ENCODE data around the gene LNPEP. TPM values are rescaled to one million over a fixed set of nuclear protein-coding genes. Genes with fewer than 3 reads are reported as not detected.
A peak's percentile ranks its signal among the peaks of the same experiment; 100 is the strongest.
"Not testable (repeated sequence)": the region's sequence is repeated elsewhere in the genome, so short reads cannot be mapped to it uniquely, and the experiment has no call there.

Gene LNPEP
- total and polyA plus RNA-seq, 2 experiments from 2014 or later, result 7.3 to 20.1 TPM

- no peak overlapping the region for H3K9ac ChIP-seq
- DNase-seq, result no peak
- H2AFZ ChIP-seq, result no peak overlapping the region
- no peak overlapping the region for H3K27ac ChIP-seq
- 0 out of 2 replicates have a peak, but pooled peaks cover 3% of the 10 kb centered on the region for H3K27me3 ChIP-seq (replicated peaks; ENCODE audit: insufficient read depth)
- H3K9me2 ChIP-seq (ENCODE audit: insufficient read depth), result no peaks in the 10 kb centered on the region
- 73 to 77% methylated on average over 4 of the region's 4 CpGs for WGBS, 2 experiments (ENCODE audit: low coverage in 1 of 2, low lambda C conversion rate in 2 of 2, missing lambda C conversion rate in 2 of 2)
- no peaks in the 10 kb centered on the region for H3F3A ChIP-seq (ENCODE audit: insufficient read depth)
- TF ChIP-seq EZH2 (IDR thresholded peaks at IDR 0.05; ENCODE audit: insufficient read depth, poor library complexity, severe bottlenecking) (no peak), EZH2phosphoT487 (IDR thresholded peaks at IDR 0.05; ENCODE audit: insufficient read depth, low read depth) (no peak)
- H3K36me3 ChIP-seq (ENCODE audit: low read depth), result no peaks in the 10 kb centered on the region
- peaks cover 6% of the 10 kb centered on the region; the same call in 1 of the 2 replicates for H3K4me1 ChIP-seq (ENCODE audit: insufficient read depth)
- no peak overlapping the region for H3K4me2 ChIP-seq (ENCODE audit: unreplicated experiment)
- H3K9me3 ChIP-seq (ENCODE audit: low read depth), result no peaks in the 10 kb centered on the region
- no peaks in the 10 kb centered on the region for H4K20me1 ChIP-seq (ENCODE audit: insufficient read depth)
- no peak overlapping the region for H3K4me3 ChIP-seq
- in situ Hi-C loops (cut with MboI), result no loop called here
- no peaks in the 10 kb centered on the region for H3K79me2 ChIP-seq (ENCODE audit: insufficient read depth)
These were observed 141.4 kb downstream of the LNPEP start for GRCh38 chr5:97077246-97077645.

DNA sequence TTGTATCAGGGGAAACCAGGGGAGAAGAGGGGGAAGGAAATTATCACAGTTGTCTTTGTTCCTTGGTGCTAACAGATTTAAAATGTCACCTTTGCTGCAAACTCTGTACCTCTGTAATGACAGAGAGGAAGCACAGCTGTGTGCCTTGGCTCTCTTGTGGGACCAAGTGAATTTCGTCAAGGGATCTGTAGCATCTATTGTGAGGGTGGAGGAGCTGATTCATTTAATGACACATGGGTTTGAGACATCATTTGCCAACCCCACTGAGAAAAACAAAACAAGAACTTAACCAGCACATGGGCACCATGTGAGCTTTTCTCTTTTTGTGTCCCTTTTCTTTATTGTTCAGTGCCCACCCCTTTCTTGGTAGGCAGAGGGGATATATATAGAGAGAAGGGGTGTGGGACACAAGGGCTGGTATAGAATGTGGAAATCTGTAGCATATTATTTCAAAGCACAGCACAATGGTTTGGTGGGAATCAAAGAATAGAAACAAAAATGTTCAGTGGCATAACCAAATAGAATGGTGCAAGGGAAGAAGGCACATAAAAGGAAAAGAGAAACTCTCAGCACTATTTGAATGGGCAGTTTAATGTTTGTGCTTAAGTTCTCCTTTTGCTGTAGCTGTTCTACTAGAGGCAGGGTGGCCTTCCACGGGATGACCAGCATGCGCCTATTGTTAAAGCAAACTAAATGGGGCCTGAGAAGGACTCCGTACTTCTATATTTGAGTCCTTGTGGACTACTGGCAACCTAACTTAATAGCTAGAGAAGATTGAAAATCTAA lies 143.3 kb downstream of the LNPEP start:
- WGBS, 2 experiments (ENCODE audit: low coverage in 1 of 2, low lambda C conversion rate in 2 of 2, missing lambda C conversion rate in 2 of 2), result 73 to 77% methylated on average over 4 of the region's 4 CpGs
- Histone ChIP-seq H3K27ac (no peak overlapping the region), H4K20me1 (ENCODE audit: insufficient read depth) (no peaks in the 10 kb centered on the region), H3K27me3 (replicated peaks; ENCODE audit: insufficient read depth) (peaks cover 12% of the 10 kb centered on the region; the same call in 1 of the 2 replicates), H3K9ac (no peak overlapping the region), H3K4me2 (ENCODE audit: unreplicated experiment) (no peak overlapping the region), H3K4me1 (ENCODE audit: insufficient read depth) (peaks cover 6% of the 10 kb centered on the region; the same call in 1 of the 2 replicates), H3K79me2 (ENCODE audit: insufficient read depth) (no peaks in the 10 kb centered on the region), H3K36me3 (ENCODE audit: low read depth) (no peaks in the 10 kb centered on the region), H3K9me2 (ENCODE audit: insufficient read depth) (no peaks in the 10 kb centered on the region), H3K9me3 (ENCODE audit: low read depth) (no peaks in the 10 kb centered on the region), H3K4me3 (no peak overlapping the region), H2AFZ (no peak overlapping the region), H3F3A (ENCODE audit: insufficient read depth) (no peaks in the 10 kb centered on the region)
- in situ Hi-C loops (cut with MboI), result no loop called here
- TF ChIP-seq EZH2phosphoT487 (IDR thresholded peaks at IDR 0.05; ENCODE audit: insufficient read depth, low read depth) (no peak), EZH2 (IDR thresholded peaks at IDR 0.05; ENCODE audit: insufficient read depth, poor library complexity, severe bottlenecking) (no peak)
- peak; percentile 73 for DNase-seq

DNA sequence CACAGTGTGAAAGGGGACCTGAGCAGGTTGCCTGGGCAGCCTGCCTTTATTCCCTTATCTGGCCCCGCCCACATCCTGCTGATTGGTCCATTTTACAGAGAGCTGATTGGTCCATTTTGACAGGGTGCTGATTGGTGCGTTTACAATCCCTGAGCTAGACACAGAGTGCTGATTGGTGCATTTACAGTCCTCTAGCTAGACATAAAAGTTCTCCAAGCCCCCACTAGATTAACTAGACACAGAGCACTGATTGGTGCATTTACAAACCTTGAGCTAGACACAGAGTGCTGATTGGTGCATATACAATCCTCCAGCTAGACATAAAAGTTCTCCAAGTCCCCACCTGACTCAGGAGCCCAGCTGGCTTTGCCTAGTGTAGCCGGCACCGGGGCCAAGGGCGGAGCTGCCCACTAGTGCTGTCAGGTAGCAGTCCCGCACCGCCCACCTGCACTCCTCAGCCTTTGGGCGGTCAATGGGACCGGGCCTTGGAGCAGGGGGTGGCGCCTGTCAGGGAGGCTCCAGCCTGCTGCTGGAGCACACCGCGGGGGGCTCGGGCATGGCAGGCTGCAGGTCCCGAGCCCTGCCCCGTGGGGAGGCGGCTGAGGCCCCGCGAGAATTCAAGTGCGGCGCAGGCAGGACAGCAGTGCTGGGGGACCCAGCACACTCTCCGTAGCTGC lies 149.0 kb downstream of the LNPEP start:
- DNase-seq; H2AFZ ChIP-seq; H3K36me3 ChIP-seq (ENCODE audit: low read depth); H3K27ac ChIP-seq; H3K4me1 ChIP-seq (ENCODE audit: insufficient read depth); H3K4me3 ChIP-seq; H3K9me2 ChIP-seq (ENCODE audit: insufficient read depth); H3F3A ChIP-seq (ENCODE audit: insufficient read depth); in situ Hi-C loops (cut with MboI); H3K9me3 ChIP-seq (ENCODE audit: low read depth); H4K20me1 ChIP-seq (ENCODE audit: insufficient read depth); H3K79me2 ChIP-seq (ENCODE audit: insufficient read depth); H3K9ac ChIP-seq; H3K4me2 ChIP-seq (ENCODE audit: unreplicated experiment): not testable (repeated sequence)
- H3K27me3 ChIP-seq (replicated peaks; ENCODE audit: insufficient read depth), result peaks cover 45% of the 10 kb centered on the region
- 83 to 92% methylated on average over 16 to 20 of the region's 21 CpGs for WGBS, 2 experiments (ENCODE audit: low coverage in 1 of 2, low lambda C conversion rate in 2 of 2, missing lambda C conversion rate in 2 of 2)

DNA sequence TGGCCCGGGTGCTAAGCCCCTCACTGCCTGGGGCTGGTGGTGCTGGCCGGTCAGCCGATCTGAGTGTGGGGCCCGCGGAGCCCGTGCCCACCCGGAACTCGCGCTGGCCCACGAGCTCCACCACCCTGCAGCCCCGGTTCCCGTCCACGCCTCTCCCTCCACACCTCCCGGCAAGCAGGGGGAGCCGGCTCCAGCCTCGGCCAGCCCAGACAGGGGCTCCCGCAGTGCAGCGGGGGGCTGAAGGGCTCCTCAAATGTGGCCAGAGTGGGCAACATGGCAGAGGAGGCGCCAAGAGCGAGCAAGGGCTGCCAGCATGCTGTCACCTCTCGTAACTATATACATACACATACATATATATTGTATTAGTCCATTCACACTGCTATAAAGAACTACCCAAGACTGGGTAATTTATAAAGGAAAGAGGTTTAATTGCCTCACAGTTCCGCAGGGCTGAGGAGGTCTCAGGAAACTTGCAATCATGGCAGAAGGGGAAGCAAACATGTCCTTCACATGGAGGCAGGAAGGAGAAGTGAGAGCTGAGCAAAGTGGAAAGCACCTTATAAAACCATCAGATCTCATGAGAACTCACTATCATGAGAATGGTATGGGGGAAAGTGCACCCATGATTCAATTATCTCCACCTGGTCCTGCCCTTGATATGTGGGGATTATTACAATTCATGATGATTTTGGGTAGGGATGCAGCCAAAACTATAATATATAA lies 149.7 kb downstream of the LNPEP start:
- no peak overlapping the region for H3K27ac ChIP-seq
- no peaks in the 10 kb centered on the region for H3K4me1 ChIP-seq (ENCODE audit: insufficient read depth)
- DNase-seq, result no peak
- H3K9me3 ChIP-seq (ENCODE audit: low read depth), result no peaks in the 10 kb centered on the region
- in situ Hi-C loops (cut with MboI), result no loop called here
- no peak overlapping the region for H3K4me2 ChIP-seq (ENCODE audit: unreplicated experiment)
- H3F3A ChIP-seq (ENCODE audit: insufficient read depth), result no peaks in the 10 kb centered on the region
- H3K9ac ChIP-seq, result no peak overlapping the region
- peaks cover 48% of the 10 kb centered on the region for H3K27me3 ChIP-seq (replicated peaks; ENCODE audit: insufficient read depth)
- no peaks in the 10 kb centered on the region for H4K20me1 ChIP-seq (ENCODE audit: insufficient read depth)
- no peak overlapping the region for H2AFZ ChIP-seq
- 92 to 96% methylated on average over 18 to 21 of the region's 22 CpGs for WGBS, 2 experiments (ENCODE audit: low coverage in 1 of 2, low lambda C conversion rate in 2 of 2, missing lambda C conversion rate in 2 of 2)
- TF ChIP-seq EZH2phosphoT487 (IDR thresholded peaks at IDR 0.05; ENCODE audit: insufficient read depth, low read depth) (no peak), EZH2 (IDR thresholded peaks at IDR 0.05; ENCODE audit: insufficient read depth, poor library complexity, severe bottlenecking) (no peak)
- H3K36me3 ChIP-seq (ENCODE audit: low read depth), result no peaks in the 10 kb centered on the region
- H3K4me3 ChIP-seq, result no peak overlapping the region
- H3K79me2 ChIP-seq (ENCODE audit: insufficient read depth), result no peaks in the 10 kb centered on the region
- H3K9me2 ChIP-seq (ENCODE audit: insufficient read depth), result no peaks in the 10 kb centered on the region

Small RNA genes lying within 50 kb of the gene (small RNA-seq; reads per million reads assigned to genes)
- gene RF00019 (ENCODE audit: low read depth, low replicate concordance), result not detected

Other genes with a start within 250 kb of the LNPEP start
- 16.8 and 21.0 TPM in 2 replicates for gene ERAP1, start 128.1 kb upstream of the LNPEP start, total RNA-seq (2014; rRNA removed; shearing (Covaris generic))
- gene ERAP1, start 128.1 kb upstream of the LNPEP start, polyA plus RNA-seq (2016; fragmentation: Nextera tagmentation; extraction: Ambion mirVana), result 8.7 and 9.0 TPM in 2 replicates
- gene ERAP2, start 59.6 kb upstream of the LNPEP start, total RNA-seq (2014; rRNA removed; shearing (Covaris generic)), result 0.38 and 1.8 TPM in 2 replicates
- 0.32 and 1.1 TPM in 2 replicates for gene ERAP2, start 59.6 kb upstream of the LNPEP start, polyA plus RNA-seq (2016; fragmentation: Nextera tagmentation; extraction: Ambion mirVana)
- not detected in 2 replicates for gene LIX1, start 206.5 kb downstream of the LNPEP start, total RNA-seq (2014; rRNA removed; shearing (Covaris generic))
- gene LIX1, start 206.5 kb downstream of the LNPEP start, polyA plus RNA-seq (2016; fragmentation: Nextera tagmentation; extraction: Ambion mirVana), result 0.05 TPM in 1 of 2 replicates, not detected in the other
- gene RIOK2, start 247.2 kb downstream of the LNPEP start, total RNA-seq (2014; rRNA removed; shearing (Covaris generic)), result 23.0 and 35.5 TPM in 2 replicates
- 53.8 and 55.6 TPM in 2 replicates for gene RIOK2, start 247.2 kb downstream of the LNPEP start, polyA plus RNA-seq (2016; fragmentation: Nextera tagmentation; extraction: Ambion mirVana)

Measured in GM23248 (cell line).